ENCODE data around the gene PRDM15. TPM values are rescaled to one million over a fixed set of nuclear protein-coding genes. Genes with fewer than 3 reads are reported as not detected.

PRDM15 gene
- polyA plus RNA-seq, 1 experiment, result 7.6 TPM

GRCh38 chr21:41868062-41868710 is 11.0 kb downstream of the PRDM15 start:
- Histone ChIP-seq H3K36me3 (ENCODE audit: control insufficient read depth, insufficient read depth, low read length) (peaks cover 2% of the 10 kb centered on the region; the same call in 1 of the 2 replicates), H3K27me3 (ENCODE audit: control insufficient read depth, insufficient read depth, low read length) (no peaks in the 10 kb centered on the region), H3K4me3 (ENCODE audit: low read depth, low read length) (no peak overlapping the region)
- CTCF ChIA-PET, result no interaction called here
- POLR2A ChIA-PET, result interaction anchor here (0.7 kb wide), 1 partner anchor 1900 kb away, joined by 8 read pairs; no protein-coding TSS in a partner anchor
- TF ChIP-seq CTCF (IDR thresholded peaks at IDR 0.05; ENCODE audit: insufficient read depth, low read depth, low read length), result no peak
- no peak for DNase-seq (ENCODE audit: low read depth)

GRCh38 chr21:41867313-41867712 is 11.8 kb downstream of the PRDM15 start:
- H3K4me3 ChIP-seq (ENCODE audit: low read depth, low read length), result no peak overlapping the region
- TF ChIP-seq CTCF (IDR thresholded peaks at IDR 0.05; ENCODE audit: insufficient read depth, low read depth, low read length), result no peak
- H3K27me3 ChIP-seq (ENCODE audit: control insufficient read depth, insufficient read depth, low read length), result no peaks in the 10 kb centered on the region
- no peaks in the 10 kb centered on the region for H3K36me3 ChIP-seq (ENCODE audit: control insufficient read depth, insufficient read depth, low read length)
- ChIA-PET POLR2A (no interaction called here), CTCF (interaction anchor here (1.2 kb wide), 1 partner anchor 250 kb away, joined by 3 read pairs; no protein-coding TSS in a partner anchor)
- no peak for DNase-seq (ENCODE audit: low read depth)

GRCh38 chr21:41866274-41866809 is 12.8 kb downstream of the PRDM15 start:
- no peak for TF ChIP-seq CTCF (IDR thresholded peaks at IDR 0.05; ENCODE audit: insufficient read depth, low read depth, low read length)
- CTCF ChIA-PET, result interaction anchor here (0.7 to 1.2 kb wide), 2 partner anchors 10 to 251 kb away, joined by 3 to 4 read pairs; no protein-coding TSS in a partner anchor
- POLR2A ChIA-PET, result no interaction called here
- Histone ChIP-seq H3K27me3 (ENCODE audit: control insufficient read depth, insufficient read depth, low read length) (no peaks in the 10 kb centered on the region), H3K36me3 (ENCODE audit: control insufficient read depth, insufficient read depth, low read length) (no peaks in the 10 kb centered on the region; the same call in 1 of the 2 replicates), H3K4me3 (ENCODE audit: low read depth, low read length) (no peak overlapping the region)
- DNase-seq (ENCODE audit: low read depth), result no peak

- ChIA-PET CTCF (no interaction called here), POLR2A (no interaction called here)
- Histone ChIP-seq H3K27me3 (ENCODE audit: control insufficient read depth, insufficient read depth, low read length) (no peaks in the 10 kb centered on the region), H3K36me3 (ENCODE audit: control insufficient read depth, insufficient read depth, low read length) (no peaks in the 10 kb centered on the region; the same call in 1 of the 2 replicates), H3K4me3 (ENCODE audit: low read depth, low read length) (no peak overlapping the region)
- no peak for DNase-seq (ENCODE audit: low read depth)
- no peak for TF ChIP-seq CTCF (IDR thresholded peaks at IDR 0.05; ENCODE audit: insufficient read depth, low read depth, low read length)
Observed at GRCh38 chr21:41865002-41865777, 14.0 kb downstream of the PRDM15 start.

GRCh38 chr21:41864311-41865001 is 14.7 kb downstream of the PRDM15 start:
- no peak for DNase-seq (ENCODE audit: low read depth)
- POLR2A ChIA-PET, result no interaction called here
- H3K36me3 ChIP-seq (ENCODE audit: control insufficient read depth, insufficient read depth, low read length), result no peaks in the 10 kb centered on the region; the same call in 1 of the 2 replicates
- H3K4me3 ChIP-seq (ENCODE audit: low read depth, low read length), result no peak overlapping the region
- CTCF ChIA-PET, result no interaction called here
- no peak for TF ChIP-seq CTCF (IDR thresholded peaks at IDR 0.05; ENCODE audit: insufficient read depth, low read depth, low read length)
- H3K27me3 ChIP-seq (ENCODE audit: control insufficient read depth, insufficient read depth, low read length), result no peaks in the 10 kb centered on the region
